ENCODE results near the gene SERTAD4.

DNA sequence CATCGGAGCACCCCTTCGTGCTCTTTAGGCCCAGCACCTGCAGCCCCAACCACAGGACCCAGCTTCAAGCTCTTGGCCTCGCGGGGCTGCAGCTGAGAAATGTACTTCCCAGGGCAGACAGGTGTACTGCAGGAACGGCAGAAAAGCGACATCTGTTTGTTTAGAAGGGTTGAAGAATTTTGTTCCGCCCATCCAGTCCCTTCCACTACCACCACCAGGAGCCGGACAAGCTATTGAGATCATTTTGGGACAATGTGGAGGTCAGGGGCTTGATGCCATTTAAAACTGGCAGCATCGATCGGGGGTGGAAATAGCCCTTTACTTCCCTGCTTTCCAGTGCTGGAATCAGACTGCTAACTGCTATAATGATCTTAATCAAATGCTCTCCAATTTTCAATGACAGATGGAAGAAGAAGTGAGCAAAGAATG is 1.7 kb downstream of the SERTAD4 start:
- TF ChIP-seq, protein P1, sequence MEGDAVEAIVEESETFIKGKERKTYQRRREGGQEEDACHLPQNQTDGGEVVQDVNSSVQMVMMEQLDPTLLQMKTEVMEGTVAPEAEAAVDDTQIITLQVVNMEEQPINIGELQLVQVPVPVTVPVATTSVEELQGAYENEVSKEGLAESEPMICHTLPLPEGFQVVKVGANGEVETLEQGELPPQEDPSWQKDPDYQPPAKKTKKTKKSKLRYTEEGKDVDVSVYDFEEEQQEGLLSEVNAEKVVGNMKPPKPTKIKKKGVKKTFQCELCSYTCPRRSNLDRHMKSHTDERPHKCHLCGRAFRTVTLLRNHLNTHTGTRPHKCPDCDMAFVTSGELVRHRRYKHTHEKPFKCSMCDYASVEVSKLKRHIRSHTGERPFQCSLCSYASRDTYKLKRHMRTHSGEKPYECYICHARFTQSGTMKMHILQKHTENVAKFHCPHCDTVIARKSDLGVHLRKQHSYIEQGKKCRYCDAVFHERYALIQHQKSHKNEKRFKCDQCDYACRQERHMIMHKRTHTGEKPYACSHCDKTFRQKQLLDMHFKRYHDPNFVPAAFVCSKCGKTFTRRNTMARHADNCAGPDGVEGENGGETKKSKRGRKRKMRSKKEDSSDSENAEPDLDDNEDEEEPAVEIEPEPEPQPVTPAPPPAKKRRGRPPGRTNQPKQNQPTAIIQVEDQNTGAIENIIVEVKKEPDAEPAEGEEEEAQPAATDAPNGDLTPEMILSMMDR (IDR thresholded peaks at IDR 0.05; ENCODE audit: control extremely low read depth in 1 of 3, insufficient read depth in 1 of 3, low read depth in 1 of 3, low read length in 3 of 3), result no peak
- TF ChIP-seq CREB1 (IDR thresholded peaks at IDR 0.05) (no peak), POLR2AphosphoS5 (IDR thresholded peaks at IDR 0.05; ENCODE audit: low read depth, low read length) (no peak), JUN (IDR thresholded peaks at IDR 0.05; ENCODE audit: low read depth, low read length) (no peak), KDM1A (IDR thresholded peaks at IDR 0.05; ENCODE audit: borderline replicate concordance, low read length) (no peak), ASH2L (IDR thresholded peaks at IDR 0.05; ENCODE audit: low read length) (no peak), RXRA (IDR thresholded peaks at IDR 0.05; ENCODE audit: insufficient read depth, low read depth, low read length) (no peak), CHD2 (IDR thresholded peaks at IDR 0.05; ENCODE audit: low read length) (no peak), TEAD4 (IDR thresholded peaks at IDR 0.05; ENCODE audit: low read depth, low read length) (no peak), RNF2 (IDR thresholded peaks at IDR 0.05; ENCODE audit: borderline replicate concordance, low read depth, low read length, missing control alignments, poor library complexity, severe bottlenecking) (no peak)
- TF ChIP-seq, protein P2, sequence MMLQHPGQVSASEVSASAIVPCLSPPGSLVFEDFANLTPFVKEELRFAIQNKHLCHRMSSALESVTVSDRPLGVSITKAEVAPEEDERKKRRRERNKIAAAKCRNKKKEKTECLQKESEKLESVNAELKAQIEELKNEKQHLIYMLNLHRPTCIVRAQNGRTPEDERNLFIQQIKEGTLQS (IDR thresholded peaks at IDR 0.05; ENCODE audit: insufficient read depth, low read depth, low read length), result no peak

All from H1 (cell line).